GM18870 (cell line): ENCODE measurements around the gene FPR3.
"Not testable (repeated sequence)": the region's sequence is repeated elsewhere in the genome, so short reads cannot be mapped to it uniquely, and the experiment has no call there.

Source experiments
- ATAC-seq: cut with Tn5 transposase; IDR thresholded peaks from one replicate; pipeline ENCODE4 v1.9.1; 2021; ENCODE audit warnings: moderate library complexity; ENCODE audit not compliant: unreplicated experiment

The FPR3 gene

GRCh38 chr19:51783372-51783771, 11.6 kb upstream of the FPR3 start:
- ATAC-seq: no peak

GRCh38 chr19:51784109-51784785, 10.7 kb upstream of the FPR3 start:
- ATAC-seq: no peak

- ATAC-seq: no peak
Measured at GRCh38 chr19:51784922-51785690, 9.9 kb upstream of the FPR3 start.

- no peak for ATAC-seq
Measured at GRCh38 chr19:51786646-51787494, 8.1 kb upstream of the FPR3 start.

- ATAC-seq: no peak
Measured at GRCh38 chr19:51788029-51788428, 6.9 kb upstream of the FPR3 start.

GRCh38 chr19:51789061-51789795, 5.7 kb upstream of the FPR3 start:
- ATAC-seq: no peak

GRCh38 chr19:51792932-51793331, 2.0 kb upstream of the FPR3 start:
- ATAC-seq: no peak

- no peak for ATAC-seq
Measured at GRCh38 chr19:51793994-51794393, 963 bp upstream of the FPR3 start.

GRCh38 chr19:51796195-51796679, 1.3 kb downstream of the FPR3 start:
- no peak for ATAC-seq

GRCh38 chr19:51797480-51797879, 2.5 kb downstream of the FPR3 start:
- ATAC-seq: no peak

GRCh38 chr19:51798062-51798461, 3.1 kb downstream of the FPR3 start:
- ATAC-seq: no peak

- no peak for ATAC-seq
Measured at GRCh38 chr19:51799034-51799773, 4.2 kb downstream of the FPR3 start.

GRCh38 chr19:51799774-51800472, 5.0 kb downstream of the FPR3 start:
- no peak for ATAC-seq

- no peak for ATAC-seq
Measured at GRCh38 chr19:51800473-51801244, 5.7 kb downstream of the FPR3 start.

GRCh38 chr19:51802775-51803174, 7.8 kb downstream of the FPR3 start:
- ATAC-seq: no peak

- no peak for ATAC-seq
Measured at GRCh38 chr19:51803519-51803918, 8.6 kb downstream of the FPR3 start.

GRCh38 chr19:51803967-51804366, 9.0 kb downstream of the FPR3 start:
- no peak for ATAC-seq

GRCh38 chr19:51804789-51805188, 9.8 kb downstream of the FPR3 start:
- not testable (repeated sequence) for ATAC-seq

- not testable (repeated sequence) for ATAC-seq
Measured at GRCh38 chr19:51805396-51805795, 10.4 kb downstream of the FPR3 start.
